NCI-H82 (cell line): ENCODE results near the gene CSF1.

Source experiments
- DNase-seq: peaks from one replicate; lab custom pipeline; 2025; lab: John Stamatoyannopoulos, UW

Gene CSF1

GRCh38 chr1:109978761-109979488 lies 68.3 kb downstream of the CSF1 start:
- no peak for DNase-seq

- no peak for DNase-seq
Observed at GRCh38 chr1:109979489-109980091, 68.9 kb downstream of the CSF1 start.
